CD14-positive monocyte (primary cell): Measurements from ENCODE around the gene CGB5. TPM values are rescaled to one million over a fixed set of nuclear protein-coding genes. Genes with fewer than 3 reads are reported as not detected.
"Not testable (repeated sequence)": the region's sequence is repeated elsewhere in the genome, so short reads cannot be mapped to it uniquely, and the experiment has no call there.

Source experiments
- DNase-seq, 3 donors: peaks; one replicate each; pipeline ENCODE4 v3.0.0-alpha.2; 2011 to 2022
- H2AFZ ChIP-seq: 2 replicates; pipeline ENCODE4 v1.6.0; 2012; ENCODE audit warnings: mild to moderate bottlenecking, low read depth, low read length, inconsistent platforms; ENCODE audit not compliant: insufficient read depth, poor library complexity, severe bottlenecking
- H3K27ac ChIP-seq, 2 donors: 1 replicate in 1 of 2; 2 replicates in 1 of 2; pipeline ENCODE4 v1.5.1; 2012 to 2013; ENCODE audit warnings: low read length in 2 of 2, control low read depth in 1 of 2, inconsistent platforms in 1 of 2, low read depth in 1 of 2, mild to moderate bottlenecking in 1 of 2
- H3K27me3 ChIP-seq, 2 donors: one replicate each; pipeline versions ENCODE4 v1.6.0 to v1.6.1; 2011 to 2013; ENCODE audit warnings: low read length in 2 of 2; ENCODE audit not compliant: control insufficient read depth in 2 of 2, insufficient read depth in 2 of 2
- H3K36me3 ChIP-seq, 2 donors: replicated peaks in 1 of 2; 1 replicate in 1 of 2; 2 replicates in 1 of 2; pipeline versions ENCODE4 v1.5.1 to v1.6.1; 2012 to 2013; ENCODE audit warnings: low read length in 2 of 2, control low read depth in 1 of 2, inconsistent platforms in 1 of 2, mild to moderate bottlenecking in 1 of 2; ENCODE audit not compliant: insufficient read depth in 2 of 2, control insufficient read depth in 1 of 2
- H3K4me1 ChIP-seq, 2 donors: 1 replicate in 1 of 2; 2 replicates in 1 of 2; pipeline versions ENCODE4 v1.5.1 to v1.6.1; 2012 to 2013; ENCODE audit warnings: low read length in 2 of 2, control low read depth in 1 of 2, inconsistent platforms in 1 of 2, mild to moderate bottlenecking in 1 of 2, moderate library complexity in 1 of 2; ENCODE audit not compliant: insufficient read depth in 2 of 2, control insufficient read depth in 1 of 2
- H3K4me2 ChIP-seq: replicated peaks from 2 replicates; pipeline ENCODE3; 2012; ENCODE audit warnings: low read length, moderate library complexity, mild to moderate bottlenecking; ENCODE audit not compliant: poor library complexity, severe bottlenecking; ENCODE audit errors: extremely low read depth
- H3K4me3 ChIP-seq, 3 experiments: fragments of 200-600 bp in 1 of 3; sonication (generic) in 1 of 3; replicated peaks in 1 of 3; 1 replicate in 2 of 3; 2 replicates in 1 of 3; pipeline ENCODE4 v1.5.1; 2011 to 2013; ENCODE audit warnings: low read length in 3 of 3, mild to moderate bottlenecking in 3 of 3, control low read depth in 2 of 3, low read depth in 2 of 3, inconsistent platforms in 1 of 3, moderate library complexity in 1 of 3
- H3K79me2 ChIP-seq: 2 replicates; pipeline ENCODE4 v1.6.0; 2012; ENCODE audit warnings: mild to moderate bottlenecking, control low read depth, inconsistent platforms, low read length, moderate library complexity; ENCODE audit not compliant: insufficient read depth
- H3K9ac ChIP-seq: 2 replicates; pipeline ENCODE4 v1.6.0; 2017; ENCODE audit warnings: low read length, mild to moderate bottlenecking; ENCODE audit not compliant: insufficient read depth, poor library complexity, severe bottlenecking
- H3K9me3 ChIP-seq, 2 donors: replicated peaks in 1 of 2; 1 replicate in 1 of 2; 2 replicates in 1 of 2; pipeline versions ENCODE4 v1.5.1 to v1.6.1; 2012 to 2013; ENCODE audit warnings: low read length in 2 of 2, control low read depth in 1 of 2; ENCODE audit not compliant: control insufficient read depth in 1 of 2, insufficient read depth in 1 of 2
- H4K20me1 ChIP-seq: 2 replicates; pipeline ENCODE4 v1.6.0; 2012; ENCODE audit warnings: mild to moderate bottlenecking, low read length, control low read depth, moderate library complexity; ENCODE audit not compliant: insufficient read depth
- H3K27ac Mint-ChIP-seq, 7 donors: one replicate each; pipeline ENCODE4 v1.8.0; 2020; ENCODE audit warnings: mild to moderate bottlenecking in 7 of 7, mixed read lengths in 7 of 7, moderate library complexity in 6 of 7, inconsistent platforms in 2 of 7
- H3K27me3 Mint-ChIP-seq, 3 donors: one replicate each; pipeline ENCODE4 v1.8.0; 2021 to 2022; ENCODE audit warnings: low read depth in 3 of 3, mild to moderate bottlenecking in 3 of 3, mixed read lengths in 3 of 3, moderate library complexity in 3 of 3, inconsistent platforms in 1 of 3
- H3K36me3 Mint-ChIP-seq, 2 donors: one replicate each; pipeline ENCODE4 v1.8.0; 2020; ENCODE audit warnings: mixed read lengths in 2 of 2, inconsistent platforms in 1 of 2, mild to moderate bottlenecking in 1 of 2
- H3K4me1 Mint-ChIP-seq: one replicate; pipeline ENCODE4 v1.8.0; 2020; ENCODE audit warnings: mild to moderate bottlenecking, mixed read lengths
- H3K4me3 Mint-ChIP-seq, 2 donors: one replicate each; pipeline ENCODE4 v1.8.0; 2020; ENCODE audit warnings: mild to moderate bottlenecking in 2 of 2, mixed read lengths in 2 of 2, moderate library complexity in 1 of 2
- H3K9me3 Mint-ChIP-seq, 7 donors: one replicate each; pipeline ENCODE4 v1.8.0; 2020 to 2022; ENCODE audit warnings: mixed read lengths in 7 of 7, mild to moderate bottlenecking in 6 of 7, moderate library complexity in 6 of 7, inconsistent platforms in 2 of 7
- WGBS: methylation state at CpG from one replicate; pipeline ENCODE4 v1.1.5; 2013; ENCODE audit warnings: missing lambda C conversion rate; ENCODE audit not compliant: insufficient coverage; 5-methylcytosine and 5-hydroxymethylcytosine counted together
- intact Hi-C, 2 donors: fragments of 100-400 bp; cut with micrococcal nuclease; formaldehyde crosslinking; loops; one replicate each; pipeline versions ENCODE4 v1.15.0 to v1.15.1; 2023
- polyA plus RNA-seq, 3 donors: library from polyadenylated mRNA; depleted of rRNA in 1 of 3; unstranded in 2 of 3; stranded (reverse) in 1 of 3; fragments of 300-500 nt in 2 of 3; fragments of >200 nt in 1 of 3; fragmentation: Illumina TruSeq in 2 of 3; gene quantifications; 1 replicate in 2 of 3; 2 replicates in 1 of 3; pipeline ENCODE4 v1.2.3, GENCODE V29; 2012 to 2021
- TF ChIP-seq, protein P1 (sequence below): fragments of 200-600 bp; IDR thresholded peaks from one replicate; pipeline ENCODE4 v1.8.0; 2022; ENCODE audit warnings: antibody characterized with exemption, mild to moderate bottlenecking

CGB5 gene
- polyA plus RNA-seq, 3 donors: not detected

DNA sequence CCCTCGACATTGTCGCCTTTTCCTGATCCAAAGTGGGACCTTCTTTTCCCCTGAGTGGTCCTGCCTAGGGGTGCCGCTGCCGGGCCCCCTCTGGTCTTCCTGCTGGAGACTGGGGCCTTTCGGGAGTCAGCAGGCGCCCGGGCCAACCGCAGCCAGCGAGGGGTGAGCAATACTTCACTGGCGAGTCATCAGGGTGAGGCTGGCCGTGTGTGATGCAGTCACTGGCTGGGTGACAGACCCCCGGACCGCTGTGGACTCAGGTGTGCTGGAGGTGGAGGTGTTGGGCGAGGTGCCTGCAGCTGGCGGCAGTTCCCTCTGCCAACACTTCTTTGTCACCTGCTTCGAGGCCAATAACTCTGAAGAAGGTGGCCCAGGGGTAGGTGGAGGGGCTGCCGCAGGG, 1.5 kb upstream of the CGB5 start:
- no peak overlapping the region for H3K9ac ChIP-seq

DNA sequence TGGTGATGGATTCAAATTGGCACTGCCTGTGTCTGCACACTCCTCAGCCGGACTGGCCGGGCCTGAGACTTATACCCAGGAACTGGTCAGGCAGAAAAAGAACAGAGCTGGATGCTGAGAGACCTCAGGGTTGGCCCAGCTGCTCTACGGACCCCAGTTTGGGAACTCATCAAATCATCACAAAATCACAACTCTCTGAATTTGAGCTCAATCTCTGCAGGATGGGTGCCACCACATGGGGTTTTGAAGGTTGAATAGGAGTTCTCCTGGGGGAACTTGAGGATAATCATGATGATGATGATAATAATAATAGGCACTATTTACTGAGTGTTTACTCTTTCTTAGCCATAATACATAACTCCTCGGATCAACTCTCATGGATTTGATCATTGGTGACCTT, 982 bp upstream of the CGB5 start:
- H3K9ac ChIP-seq, H3K9me3 Mint-ChIP-seq, H3K36me3 ChIP-seq, H3K4me1 ChIP-seq, H3K27me3 ChIP-seq, DNase-seq, H4K20me1 ChIP-seq, H3K27ac ChIP-seq, intact Hi-C loops, H3K4me3 Mint-ChIP-seq, H3K79me2 ChIP-seq, H3K4me1 Mint-ChIP-seq, H3K4me3 ChIP-seq, H3K36me3 Mint-ChIP-seq, H3K9me3 ChIP-seq, H3K4me2 ChIP-seq, H2AFZ ChIP-seq: not testable (repeated sequence)
- Mint-ChIP-seq H3K27me3 (peaks cover 2 to 10% (median 5%) of the 10 kb centered on the region in 3 donors), H3K27ac (peak overlapping the region in 2 of 7 donors; percentile 23 to 59)
- WGBS: no CpG with 5 or more reads among the region's 4 CpGs

More for the DNA sequence above, 1.5 kb upstream of the CGB5 start:
- TF ChIP-seq, protein P1, sequence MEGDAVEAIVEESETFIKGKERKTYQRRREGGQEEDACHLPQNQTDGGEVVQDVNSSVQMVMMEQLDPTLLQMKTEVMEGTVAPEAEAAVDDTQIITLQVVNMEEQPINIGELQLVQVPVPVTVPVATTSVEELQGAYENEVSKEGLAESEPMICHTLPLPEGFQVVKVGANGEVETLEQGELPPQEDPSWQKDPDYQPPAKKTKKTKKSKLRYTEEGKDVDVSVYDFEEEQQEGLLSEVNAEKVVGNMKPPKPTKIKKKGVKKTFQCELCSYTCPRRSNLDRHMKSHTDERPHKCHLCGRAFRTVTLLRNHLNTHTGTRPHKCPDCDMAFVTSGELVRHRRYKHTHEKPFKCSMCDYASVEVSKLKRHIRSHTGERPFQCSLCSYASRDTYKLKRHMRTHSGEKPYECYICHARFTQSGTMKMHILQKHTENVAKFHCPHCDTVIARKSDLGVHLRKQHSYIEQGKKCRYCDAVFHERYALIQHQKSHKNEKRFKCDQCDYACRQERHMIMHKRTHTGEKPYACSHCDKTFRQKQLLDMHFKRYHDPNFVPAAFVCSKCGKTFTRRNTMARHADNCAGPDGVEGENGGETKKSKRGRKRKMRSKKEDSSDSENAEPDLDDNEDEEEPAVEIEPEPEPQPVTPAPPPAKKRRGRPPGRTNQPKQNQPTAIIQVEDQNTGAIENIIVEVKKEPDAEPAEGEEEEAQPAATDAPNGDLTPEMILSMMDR: no peak
- Histone ChIP-seq H3K4me2 (no peak overlapping the region), H3K27me3 (no peaks in the 10 kb centered on the region), H3K79me2 (no peaks in the 10 kb centered on the region), H3K27ac (no peak overlapping the region), H3K9me3 (no peaks in the 10 kb centered on the region), H4K20me1 (no peaks in the 10 kb centered on the region), H2AFZ (no peak overlapping the region), H3K4me3 (no peak overlapping the region), H3K4me1 (no peaks in the 10 kb centered on the region), H3K36me3 (no peaks in the 10 kb centered on the region)
- no peaks in the 10 kb centered on the region for H3K9me3 Mint-ChIP-seq
- no peaks in the 10 kb centered on the region for H3K4me1 Mint-ChIP-seq
- intact Hi-C loops: no loop called here
- 92% methylated on average over 12 of the region's 17 CpGs for WGBS
- no peak for DNase-seq
- H3K4me3 Mint-ChIP-seq: no peak overlapping the region
- no peak overlapping the region for H3K27ac Mint-ChIP-seq
- H3K36me3 Mint-ChIP-seq: no peaks in the 10 kb centered on the region
- peaks cover 2 to 10% (median 5%) of the 10 kb centered on the region in 3 donors for H3K27me3 Mint-ChIP-seq

DNA sequence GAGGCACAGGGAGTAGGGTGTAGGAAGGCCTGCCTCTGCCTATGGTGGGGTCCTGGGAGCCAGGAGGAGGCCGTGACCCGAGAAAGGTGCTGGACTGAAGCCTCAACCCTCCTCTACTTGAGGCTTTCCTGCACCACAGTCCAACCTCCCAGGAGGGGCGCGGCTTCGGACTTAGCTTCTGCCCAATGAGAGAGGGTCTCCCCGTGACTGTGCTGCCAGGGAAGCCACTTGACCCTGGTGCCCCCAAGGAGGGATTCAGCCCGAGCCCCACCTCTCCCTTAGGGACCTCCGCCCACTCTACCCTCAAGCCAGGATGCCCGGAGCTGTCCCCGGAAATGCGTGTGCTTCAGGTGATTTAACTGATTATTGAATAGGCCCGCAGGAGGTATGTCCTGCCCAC, 5.4 kb downstream of the CGB5 start, which contains the start of gene CGB8:
CGB8 (minus strand) TSS at position 101 of the 400 bp plus-strand sequence. CDS start 372 bp downstream, outside the sequence.
- no CpG with 5 or more reads among the region's 12 CpGs for WGBS
- H3K4me1 Mint-ChIP-seq, H3K4me3 Mint-ChIP-seq, H3K27ac ChIP-seq, H3K36me3 Mint-ChIP-seq, H3K27me3 ChIP-seq, H3K27ac Mint-ChIP-seq, H3K4me2 ChIP-seq, H4K20me1 ChIP-seq, DNase-seq, intact Hi-C loops, H3K4me3 ChIP-seq, H3K79me2 ChIP-seq, H3K9ac ChIP-seq, H3K4me1 ChIP-seq, H3K36me3 ChIP-seq, H3K9me3 ChIP-seq, H2AFZ ChIP-seq, H3K9me3 Mint-ChIP-seq: not testable (repeated sequence)
- peaks cover 3 to 18% (median 4%) of the 10 kb centered on the region in 3 donors for H3K27me3 Mint-ChIP-seq

DNA sequence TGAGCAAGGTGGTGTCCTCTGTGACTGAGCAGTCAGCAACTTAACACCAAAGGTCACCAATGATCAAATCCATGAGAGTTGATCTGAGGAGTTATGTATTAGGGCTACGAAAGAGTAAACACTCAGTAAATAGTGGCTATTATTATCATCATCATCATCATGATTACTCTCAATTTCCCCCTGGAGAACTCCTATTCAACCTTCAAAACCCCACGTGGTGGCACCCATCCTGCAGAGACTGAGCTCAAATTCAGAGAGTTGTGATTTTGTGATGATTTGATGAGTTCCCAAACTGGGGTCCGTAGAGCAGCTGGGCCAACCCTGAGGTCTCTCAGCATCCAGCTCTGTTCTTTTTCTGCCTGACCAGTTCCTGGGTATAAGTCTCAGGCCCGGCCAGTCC, 6.2 kb downstream of the CGB5 start:
- H3K9ac ChIP-seq, H3K9me3 ChIP-seq, H3K27ac Mint-ChIP-seq, H3K4me1 ChIP-seq, H3K4me1 Mint-ChIP-seq, H3K4me3 ChIP-seq, H3K36me3 ChIP-seq, H2AFZ ChIP-seq, H3K79me2 ChIP-seq, H3K36me3 Mint-ChIP-seq, H3K9me3 Mint-ChIP-seq, H3K4me3 Mint-ChIP-seq, DNase-seq, H4K20me1 ChIP-seq, H3K4me2 ChIP-seq, H3K27me3 ChIP-seq, intact Hi-C loops, H3K27ac ChIP-seq: not testable (repeated sequence)
- peaks cover 5 to 21% (median 6%) of the 10 kb centered on the region in 3 donors for H3K27me3 Mint-ChIP-seq
- no CpG with 5 or more reads among the region's 4 CpGs for WGBS
